ENCODE results near the gene KDM2B. TPM values are rescaled to one million over a fixed set of nuclear protein-coding genes. Genes with fewer than 3 reads are reported as not detected.

KDM2B gene
- total and polyA plus RNA-seq, 2 experiments from 2014 or later: 59.4 to 161 TPM

DNA sequence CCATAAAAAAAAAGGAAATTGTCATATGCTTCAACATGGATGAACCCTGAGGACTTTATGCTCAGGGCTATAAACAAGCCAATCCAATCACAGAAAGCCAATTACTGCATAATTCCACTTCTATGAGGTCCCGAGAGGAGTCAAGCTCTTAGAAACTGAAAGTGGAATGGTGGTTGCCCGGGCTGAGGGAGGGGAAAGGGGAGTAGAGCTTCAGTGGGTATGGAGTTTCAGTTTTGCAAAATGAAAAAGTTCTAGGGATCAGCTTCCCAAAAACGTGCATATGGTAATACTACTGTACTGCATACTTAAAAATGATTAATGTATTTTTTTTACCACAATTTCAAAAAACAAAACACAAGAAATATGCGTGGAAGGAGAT lies 128.9 kb downstream of the KDM2B start (continued):
- TF ChIP-seq NANOG (IDR thresholded peaks at IDR 0.05; ENCODE audit: borderline replicate concordance): no peak

DNA sequence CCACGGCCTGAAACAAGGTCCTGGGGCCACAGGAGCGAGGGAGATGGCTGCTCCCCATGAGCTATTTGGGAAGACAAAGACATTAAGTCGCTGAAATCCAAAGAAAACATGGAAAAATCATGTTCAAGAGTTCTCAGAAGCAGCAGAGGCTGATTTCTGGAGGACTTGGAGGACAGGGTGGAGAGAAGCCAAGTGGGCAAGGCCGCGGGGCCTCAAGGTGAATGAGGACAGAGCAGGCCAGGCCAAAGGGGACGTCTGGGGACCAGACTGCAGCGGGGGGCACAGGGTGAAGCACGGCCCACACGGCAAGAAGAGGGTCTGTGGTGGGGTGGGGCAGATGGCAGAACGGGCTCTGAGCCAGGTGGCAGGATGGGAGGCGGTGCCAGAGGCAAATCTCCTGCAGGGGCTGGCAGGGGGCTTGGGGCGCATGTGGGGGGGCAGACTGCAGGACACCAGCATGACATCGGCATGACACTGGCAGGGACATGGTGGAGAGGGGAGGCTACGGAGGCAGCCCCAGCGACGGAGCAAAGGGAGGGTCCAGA lies 132.0 kb downstream of the KDM2B start:
- Histone ChIP-seq H4K20me1 (replicated peaks; ENCODE audit: insufficient read depth) (peaks cover 42% of the 10 kb centered on the region), H3K79me2 (replicated peaks; ENCODE audit: insufficient read depth) (peaks cover 58% of the 10 kb centered on the region), H3K36me3 (ENCODE audit: insufficient read depth) (no peaks in the 10 kb centered on the region; the same call in 1 of the 2 replicates), H3K27me3 (ENCODE audit: insufficient read depth) (no peaks in the 10 kb centered on the region), H3K4me2 (no peak overlapping the region), H3K9me2 (ENCODE audit: insufficient read depth) (no peaks in the 10 kb centered on the region), H3F3A (replicated peaks; ENCODE audit: low read depth) (peaks cover 9% of the 10 kb centered on the region), H3K4me3 (no peak overlapping the region), H3K27ac (ENCODE audit: low read depth) (no peak overlapping the region; the same call in 1 of the 2 replicates), H2AFZ (no peak overlapping the region), H3K4me1 (ENCODE audit: insufficient read depth) (no peaks in the 10 kb centered on the region)
- peaks cover 51% of the 10 kb centered on the region for H3K36me3 Mint-ChIP-seq (ENCODE audit: low read depth)
- peaks cover 8% of the 10 kb centered on the region; the same call in 2 of the 3 replicates for H3K4me1 Mint-ChIP-seq
- DNase-seq (ENCODE audit: low spot score): no peak
- H3K27ac Mint-ChIP-seq: 0 out of 2 replicates have a peak overlapping the region, but pooled peaks have one; percentile 27
- TF ChIP-seq JUNB (IDR thresholded peaks at IDR 0.05; ENCODE audit: unreplicated experiment) (no peak), POLR2AphosphoS5 (IDR thresholded peaks at IDR 0.05; ENCODE audit: low read depth) (no peak), CREB1 (CRISPR knock-in tag; IDR thresholded peaks at IDR 0.05; ENCODE audit: low read depth) (no peak), EZH2 (IDR thresholded peaks at IDR 0.05; ENCODE audit: low read depth, unreplicated experiment) (no peak), ZNF114 (CRISPR knock-in tag; IDR thresholded peaks at IDR 0.05) (no peak), NANOG (IDR thresholded peaks at IDR 0.05; ENCODE audit: borderline replicate concordance) (no peak), EZH2phosphoT487 (IDR thresholded peaks at IDR 0.05; ENCODE audit: unreplicated experiment) (no peak), STAT1 (IDR thresholded peaks at IDR 0.05; ENCODE audit: unreplicated experiment) (no peak)
- TF ChIP-seq, protein P1, sequence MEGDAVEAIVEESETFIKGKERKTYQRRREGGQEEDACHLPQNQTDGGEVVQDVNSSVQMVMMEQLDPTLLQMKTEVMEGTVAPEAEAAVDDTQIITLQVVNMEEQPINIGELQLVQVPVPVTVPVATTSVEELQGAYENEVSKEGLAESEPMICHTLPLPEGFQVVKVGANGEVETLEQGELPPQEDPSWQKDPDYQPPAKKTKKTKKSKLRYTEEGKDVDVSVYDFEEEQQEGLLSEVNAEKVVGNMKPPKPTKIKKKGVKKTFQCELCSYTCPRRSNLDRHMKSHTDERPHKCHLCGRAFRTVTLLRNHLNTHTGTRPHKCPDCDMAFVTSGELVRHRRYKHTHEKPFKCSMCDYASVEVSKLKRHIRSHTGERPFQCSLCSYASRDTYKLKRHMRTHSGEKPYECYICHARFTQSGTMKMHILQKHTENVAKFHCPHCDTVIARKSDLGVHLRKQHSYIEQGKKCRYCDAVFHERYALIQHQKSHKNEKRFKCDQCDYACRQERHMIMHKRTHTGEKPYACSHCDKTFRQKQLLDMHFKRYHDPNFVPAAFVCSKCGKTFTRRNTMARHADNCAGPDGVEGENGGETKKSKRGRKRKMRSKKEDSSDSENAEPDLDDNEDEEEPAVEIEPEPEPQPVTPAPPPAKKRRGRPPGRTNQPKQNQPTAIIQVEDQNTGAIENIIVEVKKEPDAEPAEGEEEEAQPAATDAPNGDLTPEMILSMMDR (conservative IDR thresholded peaks at IDR 0.05; ENCODE audit: low read depth in 2 of 2): no peak
- TF ChIP-seq, protein P2, sequence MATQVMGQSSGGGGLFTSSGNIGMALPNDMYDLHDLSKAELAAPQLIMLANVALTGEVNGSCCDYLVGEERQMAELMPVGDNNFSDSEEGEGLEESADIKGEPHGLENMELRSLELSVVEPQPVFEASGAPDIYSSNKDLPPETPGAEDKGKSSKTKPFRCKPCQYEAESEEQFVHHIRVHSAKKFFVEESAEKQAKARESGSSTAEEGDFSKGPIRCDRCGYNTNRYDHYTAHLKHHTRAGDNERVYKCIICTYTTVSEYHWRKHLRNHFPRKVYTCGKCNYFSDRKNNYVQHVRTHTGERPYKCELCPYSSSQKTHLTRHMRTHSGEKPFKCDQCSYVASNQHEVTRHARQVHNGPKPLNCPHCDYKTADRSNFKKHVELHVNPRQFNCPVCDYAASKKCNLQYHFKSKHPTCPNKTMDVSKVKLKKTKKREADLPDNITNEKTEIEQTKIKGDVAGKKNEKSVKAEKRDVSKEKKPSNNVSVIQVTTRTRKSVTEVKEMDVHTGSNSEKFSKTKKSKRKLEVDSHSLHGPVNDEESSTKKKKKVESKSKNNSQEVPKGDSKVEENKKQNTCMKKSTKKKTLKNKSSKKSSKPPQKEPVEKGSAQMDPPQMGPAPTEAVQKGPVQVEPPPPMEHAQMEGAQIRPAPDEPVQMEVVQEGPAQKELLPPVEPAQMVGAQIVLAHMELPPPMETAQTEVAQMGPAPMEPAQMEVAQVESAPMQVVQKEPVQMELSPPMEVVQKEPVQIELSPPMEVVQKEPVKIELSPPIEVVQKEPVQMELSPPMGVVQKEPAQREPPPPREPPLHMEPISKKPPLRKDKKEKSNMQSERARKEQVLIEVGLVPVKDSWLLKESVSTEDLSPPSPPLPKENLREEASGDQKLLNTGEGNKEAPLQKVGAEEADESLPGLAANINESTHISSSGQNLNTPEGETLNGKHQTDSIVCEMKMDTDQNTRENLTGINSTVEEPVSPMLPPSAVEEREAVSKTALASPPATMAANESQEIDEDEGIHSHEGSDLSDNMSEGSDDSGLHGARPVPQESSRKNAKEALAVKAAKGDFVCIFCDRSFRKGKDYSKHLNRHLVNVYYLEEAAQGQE (IDR thresholded peaks at IDR 0.05; ENCODE audit: unreplicated experiment): no peak
- no peaks in the 10 kb centered on the region; the same call in 2 of the 3 replicates for H3K9me3 Mint-ChIP-seq
- no peak for ATAC-seq
- no peak overlapping the region; the same call in 2 of the 3 replicates for H3K4me3 Mint-ChIP-seq
- H3K27me3 Mint-ChIP-seq (ENCODE audit: insufficient read depth, low read depth, poor library complexity): peaks cover 10% of the 10 kb centered on the region

All from GM23338 (cell line).